Epidermal melanocyte (primary cell): ENCODE results near the gene PIK3CA.
"Not testable (repeated sequence)": the region's sequence is repeated elsewhere in the genome, so short reads cannot be mapped to it uniquely, and the experiment has no call there.

ENCODE experiments used
- DNase-seq: peaks from one replicate; pipeline ENCODE4 v3.0.0; 2011; ENCODE audit warnings: low spot score; ENCODE audit not compliant: insufficient read length

PIK3CA gene

DNA sequence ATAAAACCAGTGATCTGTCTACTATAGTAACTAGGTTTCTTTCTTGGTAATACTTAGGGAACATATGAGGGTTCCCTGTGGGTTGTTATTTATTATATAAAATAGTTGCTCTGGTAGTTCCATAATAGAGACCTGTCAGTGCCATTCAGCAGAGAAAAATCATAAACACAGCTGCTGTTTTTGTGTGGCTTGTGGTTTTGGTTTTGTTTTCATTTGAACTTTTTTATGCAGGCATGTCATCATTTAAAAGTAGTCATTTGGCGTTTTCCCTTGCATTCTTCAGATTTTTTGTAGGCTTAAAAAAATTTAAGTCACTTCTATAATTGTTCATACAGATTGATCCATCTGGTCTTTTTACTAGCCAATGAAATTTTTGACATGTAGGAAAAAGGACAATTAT, 47.9 kb downstream of the PIK3CA start:
- peak; percentile 43 for DNase-seq

DNA sequence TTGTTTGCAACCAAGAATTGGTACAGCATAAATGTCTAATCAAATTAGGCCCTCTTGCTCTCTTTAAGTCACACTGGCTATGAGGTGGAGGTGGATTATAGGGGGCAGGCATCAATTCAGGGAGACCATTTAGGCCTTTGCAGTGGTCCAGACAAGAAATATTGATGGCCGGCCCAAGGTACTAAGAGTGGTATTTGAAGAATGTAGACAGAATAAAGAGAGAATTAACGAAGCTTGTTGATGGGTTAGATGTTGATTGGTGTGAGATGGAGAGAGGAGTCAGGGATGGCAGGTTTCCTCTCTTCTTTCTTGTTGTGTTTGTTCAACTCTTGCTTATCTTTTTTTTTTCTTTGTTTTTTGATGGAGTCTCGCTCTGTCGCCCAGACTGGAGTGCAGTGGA, 48.5 kb downstream of the PIK3CA start:
- DNase-seq = no peak

DNA sequence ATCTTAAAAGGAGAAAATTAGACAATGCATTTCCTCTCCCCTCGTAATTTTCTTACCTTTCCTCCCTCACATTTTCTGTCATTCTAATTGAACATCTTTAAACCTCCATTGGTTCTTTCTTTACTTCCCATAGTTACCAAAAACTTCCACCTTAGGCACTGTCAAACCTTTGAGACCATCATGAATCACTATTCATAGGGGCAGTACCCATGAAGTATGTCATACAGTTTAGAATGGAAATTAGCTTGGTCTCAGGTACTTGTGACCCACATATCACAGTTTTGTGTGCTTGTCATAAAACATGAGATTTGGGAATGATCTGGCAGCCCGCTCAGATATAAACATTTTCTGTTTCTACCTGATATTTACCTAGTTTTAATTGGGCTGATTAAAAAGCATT, 52.6 kb downstream of the PIK3CA start:
- DNase-seq = no peak

DNA sequence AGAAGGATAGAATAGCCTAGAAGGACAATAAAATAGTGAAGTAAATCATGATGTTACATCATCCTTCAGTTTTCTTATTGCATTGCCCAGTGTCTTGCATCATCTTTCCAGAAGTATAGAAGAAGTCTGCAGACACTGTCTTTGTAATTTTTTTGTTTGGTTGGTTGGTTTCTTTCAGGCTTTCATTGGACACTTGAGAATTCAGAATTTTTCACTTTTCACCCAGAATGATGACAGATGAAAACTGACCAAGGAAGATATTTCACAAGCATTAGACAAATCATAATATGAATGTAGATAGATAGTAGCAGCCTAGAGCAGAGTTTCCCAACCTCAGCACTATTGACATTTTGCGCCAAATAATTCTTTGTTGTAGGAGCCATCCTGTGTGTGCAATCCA, 67.4 kb downstream of the PIK3CA start:
- not testable (repeated sequence) for DNase-seq

DNA sequence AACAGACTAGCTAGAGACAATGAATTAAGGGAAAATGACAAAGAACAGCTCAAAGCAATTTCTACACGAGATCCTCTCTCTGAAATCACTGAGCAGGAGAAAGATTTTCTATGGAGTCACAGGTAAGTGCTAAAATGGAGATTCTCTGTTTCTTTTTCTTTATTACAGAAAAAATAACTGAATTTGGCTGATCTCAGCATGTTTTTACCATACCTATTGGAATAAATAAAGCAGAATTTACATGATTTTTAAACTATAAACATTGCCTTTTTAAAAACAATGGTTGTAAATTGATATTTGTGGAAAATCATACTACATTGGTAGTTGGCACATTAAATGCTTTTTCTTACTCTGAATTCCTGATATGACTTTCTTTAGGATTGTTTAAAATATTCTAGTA, 70.1 kb downstream of the PIK3CA start:
- not testable (repeated sequence) for DNase-seq

DNA sequence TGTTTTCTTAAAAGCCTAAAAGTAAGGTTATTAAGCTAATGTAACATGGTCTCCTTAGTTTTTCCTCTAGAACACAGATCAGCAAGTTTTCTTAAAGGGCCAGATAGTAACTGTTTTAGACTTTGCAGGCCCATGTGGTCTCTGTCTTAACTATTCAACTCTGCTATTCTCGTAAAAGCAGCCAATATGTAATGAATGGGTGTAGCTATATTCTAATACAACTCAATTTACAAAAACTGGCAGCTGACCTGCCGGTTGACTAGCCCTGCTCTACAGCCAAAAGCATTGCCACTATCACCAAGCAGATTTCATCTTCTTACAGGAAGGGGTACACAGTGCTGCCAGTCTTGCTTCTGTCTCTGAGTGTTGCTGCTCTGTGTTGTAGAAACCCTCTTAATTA, 75.4 kb downstream of the PIK3CA start:
- DNase-seq = no peak

DNA sequence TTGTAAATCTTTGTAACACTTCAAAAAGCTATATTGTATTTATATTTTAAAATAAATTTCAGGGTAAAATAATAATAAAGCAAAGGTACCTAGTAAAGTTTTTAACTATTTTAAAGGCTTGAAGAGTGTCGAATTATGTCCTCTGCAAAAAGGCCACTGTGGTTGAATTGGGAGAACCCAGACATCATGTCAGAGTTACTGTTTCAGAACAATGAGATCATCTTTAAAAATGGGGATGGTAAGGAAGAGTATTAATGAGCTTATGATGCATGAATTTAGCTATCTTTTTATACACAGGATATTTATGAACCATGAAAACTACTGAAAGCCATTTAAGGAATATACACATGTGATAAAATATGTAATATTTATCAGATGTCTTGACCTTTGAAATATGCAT, 76.4 kb downstream of the PIK3CA start:
- DNase-seq = no peak

DNA sequence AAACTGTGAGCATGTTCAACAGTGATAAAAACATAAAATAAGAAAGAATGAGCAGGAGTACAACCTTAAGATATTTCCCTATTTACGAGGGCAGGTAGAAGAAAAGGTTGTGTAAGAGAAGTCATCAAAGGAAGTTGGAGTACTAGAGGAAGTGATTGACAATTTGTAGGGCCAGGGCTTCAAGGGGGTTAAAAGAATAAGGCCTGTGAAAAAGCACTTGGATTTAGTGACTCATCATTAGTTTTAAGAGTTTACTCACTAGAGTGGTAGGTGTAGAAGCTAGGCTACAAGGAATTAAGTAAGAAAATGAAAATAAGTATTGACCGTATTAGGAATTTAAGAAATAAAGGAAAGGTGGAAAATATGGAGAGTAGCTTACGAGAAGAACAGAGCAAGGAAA, 79.2 kb downstream of the PIK3CA start:
- no peak for DNase-seq

DNA sequence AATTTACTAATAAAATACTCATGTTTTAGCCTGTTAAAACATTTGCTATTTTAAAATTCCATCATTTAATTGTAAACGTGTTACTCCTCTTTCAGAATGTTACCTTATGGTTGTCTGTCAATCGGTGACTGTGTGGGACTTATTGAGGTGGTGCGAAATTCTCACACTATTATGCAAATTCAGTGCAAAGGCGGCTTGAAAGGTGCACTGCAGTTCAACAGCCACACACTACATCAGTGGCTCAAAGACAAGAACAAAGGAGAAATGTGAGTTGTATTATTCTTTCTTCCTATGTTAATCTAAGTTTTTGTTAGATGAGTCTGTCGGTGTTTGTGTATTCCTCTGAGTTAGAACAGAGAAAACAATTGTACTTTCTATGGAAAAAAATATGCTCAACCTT, 81.0 kb downstream of the PIK3CA start:
- no peak for DNase-seq

DNA sequence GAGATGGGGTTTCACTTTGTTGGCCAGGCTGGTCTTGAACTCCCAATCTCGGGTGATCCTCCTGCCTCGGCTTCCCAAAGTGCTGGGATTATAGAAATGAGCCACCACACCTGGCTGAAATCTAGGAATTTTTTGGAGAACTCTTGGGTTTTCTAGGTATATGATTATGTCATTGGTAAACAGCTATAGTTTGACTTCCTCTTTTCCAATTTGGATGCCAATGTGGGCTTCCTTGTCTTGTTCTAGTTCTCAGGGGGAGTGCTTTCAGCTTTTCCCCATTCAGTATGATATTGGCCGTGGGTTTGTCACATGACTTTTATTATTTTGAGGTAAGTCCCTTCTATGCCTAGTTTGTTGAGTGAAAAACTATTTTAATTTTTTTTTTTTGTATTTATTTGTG, 84.9 kb downstream of the PIK3CA start:
- no peak for DNase-seq

DNA sequence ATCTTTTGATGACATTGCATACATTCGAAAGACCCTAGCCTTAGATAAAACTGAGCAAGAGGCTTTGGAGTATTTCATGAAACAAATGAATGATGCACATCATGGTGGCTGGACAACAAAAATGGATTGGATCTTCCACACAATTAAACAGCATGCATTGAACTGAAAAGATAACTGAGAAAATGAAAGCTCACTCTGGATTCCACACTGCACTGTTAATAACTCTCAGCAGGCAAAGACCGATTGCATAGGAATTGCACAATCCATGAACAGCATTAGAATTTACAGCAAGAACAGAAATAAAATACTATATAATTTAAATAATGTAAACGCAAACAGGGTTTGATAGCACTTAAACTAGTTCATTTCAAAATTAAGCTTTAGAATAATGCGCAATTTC, 86.0 kb downstream of the PIK3CA start:
- no peak for DNase-seq

DNA sequence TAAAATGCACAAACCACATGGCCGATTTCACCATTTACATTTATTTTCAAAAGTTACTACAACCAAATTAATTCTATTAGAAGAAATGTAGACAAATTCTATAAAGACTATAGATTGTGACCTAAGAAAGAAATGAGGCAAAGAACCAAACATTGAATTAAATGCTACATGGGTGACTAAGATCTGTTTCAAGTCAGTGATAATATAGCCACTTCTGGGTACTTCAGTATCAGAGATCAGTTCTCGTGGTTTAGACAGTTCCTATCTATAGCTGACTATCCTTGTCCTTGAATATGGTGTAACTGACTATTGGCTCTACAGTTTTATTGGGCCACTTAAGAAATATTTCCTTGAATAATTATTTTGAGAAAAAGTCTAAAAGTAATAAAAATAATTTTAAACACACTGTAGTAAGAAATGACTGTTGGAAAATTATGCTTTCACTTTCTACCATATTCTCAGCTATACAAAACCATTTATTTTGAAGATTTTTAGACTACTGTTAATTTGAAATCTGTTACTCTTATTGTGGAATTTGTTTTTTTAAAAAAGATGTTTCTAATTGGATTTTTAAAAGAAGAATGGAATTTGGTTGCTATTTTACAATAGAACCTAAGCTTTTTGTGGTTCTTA, 88.6 kb downstream of the PIK3CA start:
- no peak for DNase-seq

DNA sequence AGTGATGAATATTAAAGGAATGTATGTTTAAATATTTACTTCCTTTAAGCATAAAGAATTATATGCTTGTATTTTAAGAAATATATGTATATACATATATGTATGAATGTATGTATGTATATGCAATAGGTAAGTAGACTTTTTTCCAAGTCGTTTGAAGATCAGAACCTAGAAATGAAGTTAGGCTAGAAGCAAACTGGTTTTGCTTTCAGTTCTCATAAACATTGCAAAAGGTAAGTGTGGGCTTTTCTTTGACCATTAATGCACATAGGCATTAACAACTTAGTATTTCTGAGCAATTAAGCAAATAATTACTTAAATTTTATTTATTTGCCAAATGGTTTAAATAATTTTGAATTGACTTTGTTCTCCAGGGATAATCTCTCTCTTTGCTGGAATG, 92.1 kb downstream of the PIK3CA start:
- not testable (repeated sequence) for DNase-seq

DNA sequence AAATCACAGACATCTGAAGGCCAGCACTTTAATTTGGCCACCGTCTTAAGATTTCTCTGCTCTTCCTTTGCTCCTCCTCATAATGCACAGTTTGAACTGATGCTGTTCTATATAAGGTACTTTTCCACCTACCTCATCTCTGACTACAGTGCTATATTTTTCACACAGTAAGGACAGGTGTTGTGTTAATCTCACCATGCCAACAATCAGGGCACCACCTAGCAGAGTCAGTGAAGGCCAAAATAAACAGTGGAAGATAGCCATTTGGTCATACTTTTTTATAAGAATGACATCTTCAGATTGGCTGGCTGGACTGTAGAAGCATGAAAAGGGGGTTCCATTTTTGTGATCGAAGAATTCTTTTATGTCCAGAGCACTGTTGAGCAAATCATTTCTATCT, 94.7 kb downstream of the PIK3CA start:
- DNase-seq = not testable (repeated sequence)

DNA sequence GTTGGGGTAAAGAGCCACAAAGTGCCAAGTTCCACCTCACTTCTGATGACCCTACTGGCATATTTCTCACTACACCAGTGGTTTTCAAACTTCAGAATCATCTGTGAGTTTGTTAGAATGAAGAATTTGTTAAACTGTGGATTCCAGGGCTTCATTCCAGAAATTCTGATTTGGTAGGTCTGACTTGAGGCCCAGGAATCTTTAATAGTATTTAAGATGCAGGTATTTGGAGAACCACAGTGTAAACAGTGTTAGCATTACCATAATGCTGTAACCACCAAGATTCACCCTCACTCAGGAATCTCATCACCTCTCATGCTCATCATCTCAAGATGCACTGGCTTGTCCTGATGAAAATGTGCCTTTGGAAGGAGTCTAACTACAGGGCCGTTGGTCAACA, 96.7 kb downstream of the PIK3CA start:
- DNase-seq = no peak

DNA sequence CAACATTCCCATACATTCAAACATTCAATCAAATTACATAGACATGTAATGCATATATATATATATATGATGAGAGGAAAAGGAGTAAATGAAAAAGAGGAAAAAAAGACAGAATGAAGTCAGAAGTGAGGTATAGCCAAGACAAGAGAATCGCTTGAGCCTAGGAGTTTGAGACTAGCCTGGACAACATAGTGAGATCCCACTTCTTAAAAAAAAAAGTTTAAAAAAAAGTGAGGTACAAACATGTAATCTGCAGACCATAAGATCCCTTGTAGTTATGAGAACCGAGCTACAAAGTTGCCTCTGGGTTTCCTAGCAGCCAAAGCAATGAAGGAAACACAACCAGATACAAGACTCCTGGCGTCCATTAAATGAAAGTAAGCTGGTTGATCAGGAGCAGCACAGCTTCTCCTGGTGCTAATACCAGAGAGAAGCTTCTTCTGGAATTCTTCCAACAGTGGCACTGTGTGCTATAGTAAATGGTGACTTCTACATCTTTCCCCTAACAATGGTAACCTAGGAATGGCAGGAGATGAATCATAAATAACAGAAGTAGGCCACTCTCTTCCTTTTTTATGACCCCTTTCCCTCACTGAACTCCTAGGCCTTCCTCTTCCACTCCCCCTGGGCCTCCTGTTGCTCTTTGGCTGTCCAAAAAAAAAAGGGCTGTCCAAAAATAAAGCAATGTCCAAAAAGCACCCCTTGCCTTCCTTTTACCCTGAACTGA, 99.3 kb downstream of the PIK3CA start:
- DNase-seq = no peak

DNA sequence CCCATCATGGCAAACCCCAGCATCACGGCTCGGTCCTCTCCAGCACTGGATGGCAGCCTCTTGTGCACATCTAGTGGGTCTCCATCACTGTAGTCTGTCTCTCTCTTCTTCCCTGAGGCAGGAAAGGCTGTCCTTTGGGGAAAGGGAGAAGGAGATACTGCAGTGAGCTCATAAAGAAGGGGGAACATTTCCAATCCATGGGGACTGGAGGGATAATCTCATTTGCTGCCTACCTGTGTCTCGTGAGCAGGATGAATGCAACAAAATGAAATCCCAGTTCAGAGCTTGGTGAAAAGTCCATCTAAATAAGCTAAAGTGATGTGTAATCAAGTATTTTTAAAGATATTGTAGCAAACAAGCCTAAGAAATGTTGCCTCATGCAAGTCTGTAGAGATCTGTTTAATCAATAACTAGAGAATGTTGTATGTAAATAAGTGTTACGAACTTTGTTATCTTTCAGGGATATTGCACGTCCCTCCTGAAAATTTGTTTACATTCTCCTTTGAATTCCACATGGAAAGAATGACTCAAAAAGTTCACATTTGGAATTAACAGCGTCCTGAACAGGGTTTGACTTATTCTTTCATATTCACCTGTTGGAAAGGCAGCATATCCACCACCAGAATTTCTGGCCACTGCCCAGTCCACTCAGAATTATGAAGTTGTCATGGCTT, 102.8 kb downstream of the PIK3CA start, which contains the start of gene KCNMB3:
Gene KCNMB3, minus strand, starts transcription at position 312 of the 674 bp plus-strand sequence. Its CDS starts 124 bp downstream, at position 188.
- DNase-seq = no peak

DNA sequence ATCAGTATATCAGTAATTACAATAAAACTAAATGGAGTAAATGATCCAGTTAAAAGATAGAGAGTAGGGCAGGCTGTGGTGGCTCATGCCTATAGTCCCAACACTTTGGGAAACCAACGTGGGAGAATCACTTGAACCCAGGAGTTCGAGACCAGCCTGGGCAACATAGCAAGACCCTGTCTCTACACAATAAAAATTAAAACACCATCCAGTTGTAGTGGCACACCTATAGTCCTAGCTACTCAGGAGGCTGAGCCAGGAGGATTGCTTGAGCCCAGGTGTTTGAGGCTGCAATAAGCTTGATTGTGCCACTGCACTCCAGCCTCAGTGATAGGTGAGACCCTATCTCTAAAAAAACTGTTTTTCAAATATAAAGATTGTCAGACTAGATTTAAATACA, 108.7 kb downstream of the PIK3CA start:
- DNase-seq = no peak

DNA sequence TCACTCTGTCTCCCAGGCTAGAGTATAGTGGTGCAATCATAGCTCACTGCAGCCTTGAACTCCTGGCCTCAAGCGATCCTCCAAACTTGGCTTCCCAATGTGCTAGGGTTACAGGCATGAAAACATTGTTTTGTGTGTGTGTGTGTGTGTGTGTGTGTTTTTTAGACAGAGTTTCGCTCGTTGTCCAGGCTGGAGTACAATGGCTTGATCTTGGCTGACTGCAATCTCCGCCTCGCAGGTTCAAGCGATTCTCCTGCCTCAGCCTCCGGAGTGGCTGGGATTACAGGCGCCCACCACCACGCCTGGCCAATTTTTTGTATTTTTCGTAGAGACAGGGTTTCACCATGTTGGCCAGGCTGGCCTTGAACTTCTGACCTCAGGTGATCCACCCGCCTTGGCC, 109.6 kb downstream of the PIK3CA start:
- DNase-seq = not testable (repeated sequence)

DNA sequence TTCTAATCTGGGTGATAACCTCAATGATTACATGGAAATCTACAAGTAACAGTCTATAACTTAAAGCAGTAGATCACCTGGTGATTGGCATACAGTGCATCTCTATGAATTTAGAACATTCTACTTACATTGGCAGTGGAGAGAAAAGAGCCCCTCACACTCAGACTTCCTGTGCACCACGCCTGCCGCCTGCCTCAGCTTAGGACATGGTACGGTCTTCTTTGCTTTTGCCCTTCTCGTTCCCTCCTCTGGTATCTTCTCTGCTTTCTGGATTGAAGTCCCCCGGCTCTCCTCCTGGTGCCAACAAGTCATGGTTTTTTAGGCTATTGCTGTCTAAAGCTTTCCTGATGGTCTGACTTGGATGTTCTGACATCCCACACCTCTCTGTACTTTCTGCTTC, 110.7 kb downstream of the PIK3CA start:
- DNase-seq = no peak

DNA sequence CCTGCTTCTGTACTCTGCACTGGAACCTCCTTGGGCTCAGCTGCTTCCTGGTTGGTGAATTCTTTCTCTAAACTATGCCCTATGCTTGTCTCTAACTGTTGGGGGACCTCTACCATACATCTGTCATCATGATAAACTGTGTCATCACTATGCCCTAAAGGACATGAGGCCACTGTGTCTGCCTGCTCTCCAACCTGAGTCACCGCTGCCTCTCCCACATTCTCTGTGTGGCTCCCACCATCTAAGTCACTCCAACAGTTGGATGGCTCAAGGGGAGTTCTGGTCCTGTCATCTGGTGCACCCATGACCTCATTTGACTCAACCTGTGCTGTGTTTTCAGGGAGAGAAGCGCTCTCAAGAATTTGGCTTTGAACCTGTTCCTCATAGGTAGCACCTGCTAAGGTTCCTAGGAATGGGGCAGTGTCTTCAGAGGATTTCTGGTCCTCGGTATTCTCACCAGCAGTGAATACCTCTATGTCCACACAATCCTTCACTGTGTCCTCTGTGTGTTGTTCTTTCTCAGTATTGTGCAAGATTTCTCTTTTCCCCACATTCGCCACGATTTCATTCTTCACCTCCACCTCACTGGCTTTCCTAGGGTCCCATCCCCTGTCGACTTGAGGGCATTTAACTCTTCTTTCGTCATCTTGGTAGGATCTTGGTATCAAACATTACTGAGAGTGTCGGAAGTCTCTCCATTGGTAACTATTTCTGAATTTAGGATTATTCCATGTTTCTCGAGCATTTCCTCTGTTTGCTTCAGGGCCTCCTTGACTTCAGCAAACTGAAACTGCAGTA, 112.0 kb downstream of the PIK3CA start:
- DNase-seq = not testable (repeated sequence)
